Esophagus (tissue), 2 donors: ENCODE results near the gene SLC35F1. TPM values are rescaled to one million over a fixed set of nuclear protein-coding genes. Genes with fewer than 3 reads are reported as not detected.

ENCODE experiments used
- H3K27ac ChIP-seq, 2 donors: one replicate each; pipeline ENCODE4 v1.5.1; 2013; ENCODE audit warnings: low read depth in 2 of 2, mild to moderate bottlenecking in 2 of 2, inconsistent platforms in 1 of 2, low read length in 1 of 2, moderate library complexity in 1 of 2
- H3K27me3 ChIP-seq, 2 donors: one replicate each; pipeline ENCODE4 v1.6.1; 2013; ENCODE audit warnings: low read length in 2 of 2, control low read depth in 1 of 2, mild to moderate bottlenecking in 1 of 2; ENCODE audit not compliant: insufficient read depth in 2 of 2, control insufficient read depth in 1 of 2
- H3K36me3 ChIP-seq, 2 donors: one replicate each; pipeline ENCODE4 v1.6.1; 2013; ENCODE audit warnings: low read length in 1 of 2; ENCODE audit not compliant: control insufficient read depth in 2 of 2, insufficient read depth in 2 of 2
- H3K4me1 ChIP-seq, 2 donors: one replicate each; pipeline ENCODE4 v1.6.1; 2013; ENCODE audit warnings: low read length in 1 of 2; ENCODE audit not compliant: control insufficient read depth in 2 of 2, insufficient read depth in 2 of 2
- H3K4me3 ChIP-seq, 2 donors: one replicate each; pipeline ENCODE4 v1.5.1; 2013; ENCODE audit warnings: low read length in 2 of 2, mild to moderate bottlenecking in 2 of 2, low read depth in 1 of 2, moderate library complexity in 1 of 2
- H3K9me3 ChIP-seq, 2 donors: one replicate each; pipeline ENCODE4 v1.6.1; 2013; ENCODE audit warnings: mild to moderate bottlenecking in 2 of 2, low read depth in 1 of 2, low read length in 1 of 2, moderate library complexity in 1 of 2; ENCODE audit not compliant: control insufficient read depth in 2 of 2, insufficient read depth in 1 of 2
- WGBS, 2 donors: extraction: QIAGEN DNeasy Blood & Tissue Kit; methylation state at CpG; one replicate each; pipeline ENCODE4 v1.1.7; 2013; 5-methylcytosine and 5-hydroxymethylcytosine counted together
- polyA plus RNA-seq, 2 donors: library from polyadenylated mRNA; stranded (reverse); fragments of 200-250 nt; gene quantifications; one replicate each; pipeline ENCODE4 v1.2.3, GENCODE V29; 2013
- donor health status: healthy with polysubstance abuse.
- donor health status: Bipolar disorder and iron deficiency.

SLC35F1 gene
- polyA plus RNA-seq, 2 donors: 0.08 to 0.13 TPM

GRCh38 chr6:117974914-117975627 is 68.0 kb downstream of the SLC35F1 start:
- 65 to 76% methylated on average over 1 of the region's 1 CpG for WGBS, 2 donors
- no peaks in the 10 kb centered on the region for H3K9me3 ChIP-seq
- H3K4me3 ChIP-seq: no peak overlapping the region
- H3K36me3 ChIP-seq: no peaks in the 10 kb centered on the region
- no peak overlapping the region for H3K27ac ChIP-seq
- no peaks in the 10 kb centered on the region for H3K27me3 ChIP-seq
- no peaks in the 10 kb centered on the region for H3K4me1 ChIP-seq

GRCh38 chr6:117976030-117976651 is 69.1 kb downstream of the SLC35F1 start:
- no peaks in the 10 kb centered on the region for H3K36me3 ChIP-seq
- H3K27me3 ChIP-seq: no peaks in the 10 kb centered on the region
- 9 to 11% methylated on average over 2 of the region's 2 CpGs for WGBS, 2 donors
- H3K27ac ChIP-seq: no peak overlapping the region
- no peak overlapping the region for H3K4me3 ChIP-seq
- H3K9me3 ChIP-seq: no peaks in the 10 kb centered on the region
- H3K4me1 ChIP-seq: no peaks in the 10 kb centered on the region

- H3K9me3 ChIP-seq: no peaks in the 10 kb centered on the region
- H3K36me3 ChIP-seq: no peaks in the 10 kb centered on the region
- H3K27me3 ChIP-seq: no peaks in the 10 kb centered on the region
- no peak overlapping the region for H3K27ac ChIP-seq
- no peaks in the 10 kb centered on the region for H3K4me1 ChIP-seq
- H3K4me3 ChIP-seq: no peak overlapping the region
- 78 to 86% methylated on average over 1 of the region's 1 CpG for WGBS, 2 donors
Observed at GRCh38 chr6:117985916-117986315, 78.9 kb downstream of the SLC35F1 start.

- 64 to 76% methylated on average over 4 of the region's 4 CpGs for WGBS, 2 donors
- Histone ChIP-seq H3K4me1 (no peaks in the 10 kb centered on the region), H3K27me3 (no peaks in the 10 kb centered on the region), H3K36me3 (no peaks in the 10 kb centered on the region), H3K27ac (no peak overlapping the region), H3K9me3 (no peaks in the 10 kb centered on the region), H3K4me3 (no peak overlapping the region)
Observed at GRCh38 chr6:117986396-117986795, 79.3 kb downstream of the SLC35F1 start.

GRCh38 chr6:117989086-117989485 is 82.0 kb downstream of the SLC35F1 start:
- Histone ChIP-seq H3K4me1 (no peaks in the 10 kb centered on the region), H3K4me3 (no peak overlapping the region), H3K27me3 (no peaks in the 10 kb centered on the region), H3K27ac (no peak overlapping the region), H3K9me3 (peaks cover 2 to 3% of the 10 kb centered on the region in 2 donors), H3K36me3 (no peaks in the 10 kb centered on the region)
- 70 to 71% methylated on average over 3 of the region's 3 CpGs for WGBS, 2 donors

- 63 to 72% methylated on average over 1 of the region's 1 CpG for WGBS, 2 donors
- H3K27ac ChIP-seq: no peak overlapping the region
- peaks cover 2 to 3% of the 10 kb centered on the region in 2 donors for H3K9me3 ChIP-seq
- H3K4me1 ChIP-seq: no peaks in the 10 kb centered on the region
- no peaks in the 10 kb centered on the region for H3K36me3 ChIP-seq
- no peaks in the 10 kb centered on the region for H3K27me3 ChIP-seq
- H3K4me3 ChIP-seq: no peak overlapping the region
Observed at GRCh38 chr6:117990151-117990550, 83.1 kb downstream of the SLC35F1 start.

- peaks cover 2 to 3% of the 10 kb centered on the region in 2 donors for H3K9me3 ChIP-seq
- no peaks in the 10 kb centered on the region for H3K27me3 ChIP-seq
- H3K4me1 ChIP-seq: no peaks in the 10 kb centered on the region
- 44 to 50% methylated on average over 1 of the region's 1 CpG for WGBS, 2 donors
- H3K27ac ChIP-seq: no peak overlapping the region
- no peak overlapping the region for H3K4me3 ChIP-seq
- H3K36me3 ChIP-seq: no peaks in the 10 kb centered on the region
Observed at GRCh38 chr6:117992856-117993255, 85.8 kb downstream of the SLC35F1 start.

GRCh38 chr6:118012944-118013343 is 105.9 kb downstream of the SLC35F1 start:
- Histone ChIP-seq H3K4me3 (no peak overlapping the region), H3K36me3 (no peaks in the 10 kb centered on the region), H3K27ac (no peak overlapping the region), H3K4me1 (no peaks in the 10 kb centered on the region), H3K27me3 (no peaks in the 10 kb centered on the region), H3K9me3 (no peaks in the 10 kb centered on the region)
- WGBS, 2 donors: 48 to 49% methylated on average over 5 of the region's 5 CpGs

- H3K36me3 ChIP-seq: no peaks in the 10 kb centered on the region
- H3K4me3 ChIP-seq: no peak overlapping the region
- no peak overlapping the region for H3K27ac ChIP-seq
- H3K4me1 ChIP-seq: no peaks in the 10 kb centered on the region
- H3K9me3 ChIP-seq: no peaks in the 10 kb centered on the region
- 89 to 92% methylated on average over 2 of the region's 2 CpGs for WGBS, 2 donors
- no peaks in the 10 kb centered on the region for H3K27me3 ChIP-seq
Observed at GRCh38 chr6:118016532-118016931, 109.5 kb downstream of the SLC35F1 start.
